ENCODE data around the gene MED12L.

DNA sequence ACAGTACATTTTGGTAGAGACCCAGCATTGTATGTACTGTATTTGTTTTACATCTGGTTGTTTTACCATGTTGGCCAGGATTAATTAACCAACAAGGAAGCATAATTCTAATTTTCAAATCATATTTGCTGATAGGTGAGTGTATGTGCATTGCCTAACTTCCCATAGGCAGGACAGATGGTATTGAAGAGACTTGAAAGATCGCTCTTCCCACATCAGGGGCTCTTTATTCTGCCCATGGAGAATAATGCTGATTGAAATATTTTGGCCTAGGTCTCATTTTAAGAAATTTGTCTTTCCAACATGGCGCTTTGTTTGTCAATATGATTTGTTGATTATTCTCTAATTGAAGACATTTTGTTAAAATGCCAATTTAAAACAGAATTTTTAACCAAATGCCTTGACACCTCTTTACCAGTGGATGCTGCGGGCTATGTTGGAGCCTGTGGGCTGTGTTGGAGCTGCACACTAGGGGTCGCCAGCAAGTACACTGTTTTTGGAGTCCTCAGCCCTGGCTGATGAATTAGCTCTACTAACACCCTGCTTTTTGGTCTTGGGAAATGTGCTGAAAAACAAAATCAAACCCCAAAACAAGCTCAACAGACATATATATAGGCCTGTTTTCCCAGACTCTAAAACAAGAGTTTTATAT, 293.7 kb downstream of the MED12L start:
- TF ChIP-seq EZH2 (IDR thresholded peaks at IDR 0.05; ENCODE audit: low read depth): no peak
- peak; percentile 41; the same call in 1 of the 2 replicates for TF ChIP-seq CTCF (conservative IDR thresholded peaks at IDR 0.05)
